Measurements from ENCODE around the gene KLHL14. TPM values are rescaled to one million over a fixed set of nuclear protein-coding genes. Genes with fewer than 3 reads are reported as not detected.
A peak's percentile ranks its signal among the peaks of the same experiment; 100 is the strongest.

Gene KLHL14
- total and polyA plus RNA-seq, 2 of the 13 experiments (the other 11 are each of a cell fraction or from before 2014, with no cell fraction given): 16.0 to 41.8 TPM

DNA sequence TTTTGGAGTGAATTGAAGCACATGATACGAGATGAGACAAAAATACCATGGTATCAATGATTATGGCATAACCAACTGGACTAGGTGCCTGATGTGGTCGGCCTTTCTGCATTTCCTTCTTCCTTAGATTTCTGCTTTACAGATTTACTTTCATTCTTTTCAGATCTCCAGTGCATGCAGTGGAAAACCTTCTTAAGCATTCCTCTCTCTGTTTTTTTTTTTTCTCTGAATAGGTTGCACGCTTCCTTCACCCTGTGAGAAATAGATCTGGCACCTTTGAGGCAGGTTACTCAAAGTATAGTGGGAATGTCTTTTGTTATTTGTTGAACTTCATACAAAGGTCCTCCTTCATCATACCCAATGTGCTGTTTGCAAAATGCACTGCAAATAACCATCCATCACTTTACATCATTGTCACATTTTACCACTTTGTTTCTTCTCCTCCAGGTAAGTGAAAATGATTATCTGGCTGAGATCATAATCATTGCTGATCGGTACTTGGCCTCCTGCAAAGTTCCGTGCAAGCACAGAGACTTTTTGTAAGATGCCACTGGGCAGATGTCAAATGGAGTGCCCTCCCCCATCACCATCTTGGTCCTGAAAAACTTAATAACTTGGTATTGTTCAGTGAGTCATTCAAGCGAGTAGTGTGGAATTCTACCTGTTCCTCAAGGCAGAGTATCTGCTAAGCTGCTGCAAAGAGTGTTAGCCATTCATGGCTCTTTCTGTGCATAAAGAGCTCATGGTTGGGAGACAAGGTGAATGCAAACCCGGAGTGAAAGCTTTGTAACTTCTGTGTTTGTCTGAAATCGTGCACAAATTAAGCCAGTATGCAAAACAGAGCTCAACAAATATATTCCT is 30.0 kb upstream of the KLHL14 start (continued):
- TF ChIP-seq ZMYM4 (CRISPR knock-in tag; IDR thresholded peaks at IDR 0.05) (no peak), ARID4A (CRISPR knock-in tag; IDR thresholded peaks at IDR 0.05; ENCODE audit: borderline replicate concordance) (0 out of 2 replicates have a peak, but pooled peaks have one; percentile 8), FOXJ3 (CRISPR knock-in tag; IDR thresholded peaks at IDR 0.05; ENCODE audit: borderline replicate concordance) (no peak), ELF3 (CRISPR knock-in tag; IDR thresholded peaks at IDR 0.05) (no peak), HDAC1 (CRISPR knock-in tag; IDR thresholded peaks at IDR 0.05) (no peak), SMAD1 (CRISPR knock-in tag; IDR thresholded peaks at IDR 0.05; ENCODE audit: borderline replicate concordance, low read depth) (no peak), GABPB1 (CRISPR knock-in tag; IDR thresholded peaks at IDR 0.05) (no peak), NFYC (CRISPR knock-in tag; IDR thresholded peaks at IDR 0.05) (no peak), ZIK1 (CRISPR knock-in tag; IDR thresholded peaks at IDR 0.05; ENCODE audit: borderline replicate concordance, low read depth) (no peak), ZZZ3 (CRISPR knock-in tag; IDR thresholded peaks at IDR 0.05; ENCODE audit: borderline replicate concordance) (no peak), ZNF136 (CRISPR knock-in tag; IDR thresholded peaks at IDR 0.05; ENCODE audit: low read depth) (no peak), ZNF503 (CRISPR knock-in tag; IDR thresholded peaks at IDR 0.05) (no peak), ZHX1 (CRISPR knock-in tag; IDR thresholded peaks at IDR 0.05; ENCODE audit: low read depth) (no peak), YEATS4 (CRISPR knock-in tag; IDR thresholded peaks at IDR 0.05; ENCODE audit: borderline replicate concordance) (no peak)
- TF ChIP-seq, protein P1, sequence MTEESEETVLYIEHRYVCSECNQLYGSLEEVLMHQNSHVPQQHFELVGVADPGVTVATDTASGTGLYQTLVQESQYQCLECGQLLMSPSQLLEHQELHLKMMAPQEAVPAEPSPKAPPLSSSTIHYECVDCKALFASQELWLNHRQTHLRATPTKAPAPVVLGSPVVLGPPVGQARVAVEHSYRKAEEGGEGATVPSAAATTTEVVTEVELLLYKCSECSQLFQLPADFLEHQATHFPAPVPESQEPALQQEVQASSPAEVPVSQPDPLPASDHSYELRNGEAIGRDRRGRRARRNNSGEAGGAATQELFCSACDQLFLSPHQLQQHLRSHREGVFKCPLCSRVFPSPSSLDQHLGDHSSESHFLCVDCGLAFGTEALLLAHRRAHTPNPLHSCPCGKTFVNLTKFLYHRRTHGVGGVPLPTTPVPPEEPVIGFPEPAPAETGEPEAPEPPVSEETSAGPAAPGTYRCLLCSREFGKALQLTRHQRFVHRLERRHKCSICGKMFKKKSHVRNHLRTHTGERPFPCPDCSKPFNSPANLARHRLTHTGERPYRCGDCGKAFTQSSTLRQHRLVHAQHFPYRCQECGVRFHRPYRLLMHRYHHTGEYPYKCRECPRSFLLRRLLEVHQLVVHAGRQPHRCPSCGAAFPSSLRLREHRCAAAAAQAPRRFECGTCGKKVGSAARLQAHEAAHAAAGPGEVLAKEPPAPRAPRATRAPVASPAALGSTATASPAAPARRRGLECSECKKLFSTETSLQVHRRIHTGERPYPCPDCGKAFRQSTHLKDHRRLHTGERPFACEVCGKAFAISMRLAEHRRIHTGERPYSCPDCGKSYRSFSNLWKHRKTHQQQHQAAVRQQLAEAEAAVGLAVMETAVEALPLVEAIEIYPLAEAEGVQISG (CRISPR knock-in tag; IDR thresholded peaks at IDR 0.05): no peak
- TF ChIP-seq, protein P2, sequence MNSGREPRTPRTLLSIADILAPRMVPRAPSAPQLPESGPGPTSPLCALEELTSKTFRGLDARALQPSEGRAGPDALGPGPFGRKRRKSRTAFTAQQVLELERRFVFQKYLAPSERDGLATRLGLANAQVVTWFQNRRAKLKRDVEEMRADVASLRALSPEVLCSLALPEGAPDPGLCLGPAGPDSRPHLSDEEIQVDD (CRISPR knock-in tag; IDR thresholded peaks at IDR 0.05; ENCODE audit: borderline replicate concordance): no peak

Measured in HepG2 (cell line).